GM12891 (cell line): ENCODE results near the gene PALD1.

ENCODE experiments used
- PAX5 ChIP-seq: IDR thresholded peaks from 2 replicates; pipeline ENCODE4 v1.6.1; 2011; ENCODE audit warnings: low read length, moderate library complexity, mild to moderate bottlenecking; ENCODE audit not compliant: insufficient read depth, severe bottlenecking
- POLR2A ChIP-seq: IDR thresholded peaks from 2 replicates; pipeline ENCODE4 v1.6.1; 2011; ENCODE audit warnings: low read depth, low read length, control low read depth
- POLR2AphosphoS5 ChIP-seq: IDR thresholded peaks from 2 replicates; pipeline ENCODE4 v1.6.1; 2011; ENCODE audit warnings: low read depth, low read length, control low read depth
- POU2F2 ChIP-seq: IDR thresholded peaks from 2 replicates; pipeline ENCODE4 v1.6.1; 2011; ENCODE audit warnings: low read depth, mild to moderate bottlenecking, control low read depth, low read length, moderate library complexity
- SPI1 ChIP-seq: IDR thresholded peaks from 2 replicates; pipeline ENCODE4 v1.6.1; 2011; ENCODE audit warnings: low read depth, low read length, control low read depth
- TAF1 ChIP-seq: IDR thresholded peaks from 2 replicates; pipeline ENCODE4 v1.6.1; 2011; ENCODE audit warnings: low read depth, low read length, control low read depth

- TF ChIP-seq POLR2AphosphoS5: no peak
- TF ChIP-seq TAF1: no peak
- TF ChIP-seq POLR2A: no peak
- no peak for TF ChIP-seq SPI1
- no peak for TF ChIP-seq POU2F2
- no peak for TF ChIP-seq PAX5
Observed at GRCh38 chr10:70540789-70541360, 62.3 kb downstream of the PALD1 start.
